Smooth muscle cell (in vitro differentiated cells): ENCODE results near the gene CD83. TPM values are rescaled to one million over a fixed set of nuclear protein-coding genes. Genes with fewer than 3 reads are reported as not detected.

Experiments
- DNase-seq: peaks from one replicate; lab custom pipeline; 2025; ENCODE audit not compliant: unreplicated experiment; lab: John Stamatoyannopoulos, UW
- H2AFZ ChIP-seq: fragments of 200-600 bp; sonication (generic); 2 replicates; pipeline ENCODE4 v1.6.0; 2016; ENCODE audit warnings: antibody characterized with exemption, low read depth, mild to moderate bottlenecking
- H3F3A ChIP-seq: fragments of 200-600 bp; sonication (generic); 2 replicates; pipeline ENCODE4 v1.6.0; 2017; ENCODE audit warnings: antibody characterized with exemption, low read depth
- H3K27ac ChIP-seq: fragments of 200-600 bp; sonication (generic); 2 replicates; pipeline ENCODE4 v1.5.1; 2016; ENCODE audit warnings: low read depth, mild to moderate bottlenecking
- H3K27me3 ChIP-seq: fragments of 200-600 bp; sonication (generic); 2 replicates; pipeline ENCODE4 v1.6.1; 2016; ENCODE audit warnings: low read depth, mild to moderate bottlenecking
- H3K36me3 ChIP-seq: fragments of 200-600 bp; sonication (generic); 2 replicates; pipeline ENCODE4 v1.5.1; 2016; ENCODE audit warnings: low read depth
- H3K4me1 ChIP-seq: fragments of 200-600 bp; sonication (generic); 2 replicates; pipeline ENCODE4 v1.5.1; 2016; ENCODE audit warnings: low read depth
- H3K4me2 ChIP-seq: fragments of 200-600 bp; sonication (generic); 2 replicates; pipeline ENCODE4 v1.6.0; 2016; ENCODE audit warnings: mild to moderate bottlenecking
- H3K4me3 ChIP-seq: fragments of 200-600 bp; sonication (generic); 2 replicates; pipeline ENCODE4 v1.5.1; 2016; ENCODE audit warnings: mild to moderate bottlenecking
- H3K79me2 ChIP-seq: fragments of 200-600 bp; sonication (generic); 2 replicates; pipeline ENCODE4 v1.6.0; 2016; ENCODE audit warnings: low read depth, mild to moderate bottlenecking
- H3K9ac ChIP-seq: fragments of 200-600 bp; sonication (generic); 2 replicates; pipeline ENCODE4 v1.6.0; 2016; ENCODE audit warnings: low read depth
- H3K9me3 ChIP-seq: fragments of 200-600 bp; sonication (generic); replicated peaks from 2 replicates; pipeline ENCODE4 v1.5.1; 2016; ENCODE audit warnings: low read depth
- H4K20me1 ChIP-seq: fragments of 200-600 bp; sonication (generic); 2 replicates; pipeline ENCODE4 v1.6.0; 2016; ENCODE audit warnings: low read depth
- CTCF ChIP-seq: fragments of 200-600 bp; sonication (generic); IDR thresholded peaks from 2 replicates; pipeline ENCODE4 v1.5.1; 2017; ENCODE audit warnings: borderline replicate concordance, mild to moderate bottlenecking, antibody characterized with exemption; ENCODE audit not compliant: insufficient read depth, poor library complexity, severe bottlenecking
- WGBS: methylation state at CpG from one replicate; pipeline ENCODE4 v1.1.7; 2016; ENCODE audit warnings: low lambda C conversion rate; 5-methylcytosine and 5-hydroxymethylcytosine counted together
- polyA plus RNA-seq: library from polyadenylated mRNA; unstranded; fragments of >200 nt; fragmentation: Nextera tagmentation; extraction: Ambion mirVana; gene quantifications from 2 replicates; pipeline ENCODE4 v1.2.1, GENCODE V29; 2016
- total RNA-seq: library from RNA; depleted of rRNA; stranded (reverse); fragments of >200 nt; gene quantifications from 2 replicates; pipeline ENCODE4 v1.2.3, GENCODE V29; 2014

CD83 gene
- total and polyA plus RNA-seq, 2 experiments from 2014 or later, result 2.3 to 4.0 TPM

GRCh38 chr6:14091339-14091978 is 26.1 kb upstream of the CD83 start:
- Histone ChIP-seq H3K9me3 (no peaks in the 10 kb centered on the region), H3K27ac (no peak overlapping the region), H4K20me1 (no peaks in the 10 kb centered on the region), H3K4me2 (no peak overlapping the region), H3K27me3 (peaks cover 3% of the 10 kb centered on the region), H3K9ac (no peak overlapping the region), H3F3A (no peaks in the 10 kb centered on the region), H3K79me2 (no peaks in the 10 kb centered on the region), H3K4me3 (no peak overlapping the region), H2AFZ (no peak overlapping the region), H3K4me1 (no peaks in the 10 kb centered on the region), H3K36me3 (no peaks in the 10 kb centered on the region)
- TF ChIP-seq CTCF, result no peak
- 91% methylated on average over 4 of the region's 4 CpGs for WGBS
- no peak for DNase-seq

- Histone ChIP-seq H3F3A (no peaks in the 10 kb centered on the region), H3K27ac (no peak overlapping the region), H3K4me2 (no peak overlapping the region), H2AFZ (no peak overlapping the region), H4K20me1 (no peaks in the 10 kb centered on the region), H3K4me1 (no peaks in the 10 kb centered on the region), H3K9me3 (no peaks in the 10 kb centered on the region), H3K9ac (no peak overlapping the region), H3K79me2 (no peaks in the 10 kb centered on the region), H3K36me3 (no peaks in the 10 kb centered on the region), H3K4me3 (no peak overlapping the region), H3K27me3 (peaks cover 3% of the 10 kb centered on the region)
- WGBS, result 96% methylated on average over 3 of the region's 3 CpGs
- no peak for DNase-seq
- TF ChIP-seq CTCF, result no peak
Measured at GRCh38 chr6:14092316-14092715, 25.3 kb upstream of the CD83 start.

GRCh38 chr6:14092838-14093789 is 24.5 kb upstream of the CD83 start:
- H3K9me3 ChIP-seq, result no peaks in the 10 kb centered on the region
- H3K9ac ChIP-seq, result no peak overlapping the region
- H3K4me1 ChIP-seq, result no peaks in the 10 kb centered on the region
- 87% methylated on average over 11 of the region's 11 CpGs for WGBS
- H3K79me2 ChIP-seq, result no peaks in the 10 kb centered on the region
- no peak for TF ChIP-seq CTCF
- no peak overlapping the region for H3K4me3 ChIP-seq
- no peaks in the 10 kb centered on the region for H4K20me1 ChIP-seq
- peaks cover under 1% of the 10 kb centered on the region for H3K27me3 ChIP-seq
- no peak overlapping the region for H3K4me2 ChIP-seq
- no peak overlapping the region for H3K27ac ChIP-seq
- H2AFZ ChIP-seq, result no peak overlapping the region
- H3K36me3 ChIP-seq, result no peaks in the 10 kb centered on the region
- no peak for DNase-seq
- no peaks in the 10 kb centered on the region for H3F3A ChIP-seq
